ENCODE measurements around the gene RPS6KA1.
"Not testable (repeated sequence)": the region's sequence is repeated elsewhere in the genome, so short reads cannot be mapped to it uniquely, and the experiment has no call there.

The RPS6KA1 gene

DNA sequence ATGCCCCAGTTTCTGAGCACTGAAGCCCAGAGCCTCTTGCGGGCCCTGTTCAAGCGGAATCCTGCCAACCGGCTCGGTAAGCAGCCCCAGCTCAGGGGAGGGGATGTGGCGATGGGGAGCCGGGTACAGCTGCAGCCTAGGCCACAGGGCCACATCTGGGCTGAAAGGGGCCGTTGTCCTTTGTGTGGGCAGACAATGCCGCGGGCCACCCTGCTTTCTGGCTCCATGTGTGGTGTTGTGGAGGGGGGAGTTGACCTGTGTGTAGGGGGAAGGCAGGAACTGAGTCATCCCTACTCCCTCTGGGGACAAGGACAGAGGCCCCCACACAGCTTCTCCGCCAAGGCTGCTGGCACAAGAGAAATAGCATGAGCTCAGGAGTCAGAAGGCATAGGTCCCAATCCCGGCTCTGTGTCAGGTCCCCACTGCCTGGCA is 26.0 kb downstream of the RPS6KA1 start:
- no peak for DNase-seq (ENCODE audit: low read depth)

DNA sequence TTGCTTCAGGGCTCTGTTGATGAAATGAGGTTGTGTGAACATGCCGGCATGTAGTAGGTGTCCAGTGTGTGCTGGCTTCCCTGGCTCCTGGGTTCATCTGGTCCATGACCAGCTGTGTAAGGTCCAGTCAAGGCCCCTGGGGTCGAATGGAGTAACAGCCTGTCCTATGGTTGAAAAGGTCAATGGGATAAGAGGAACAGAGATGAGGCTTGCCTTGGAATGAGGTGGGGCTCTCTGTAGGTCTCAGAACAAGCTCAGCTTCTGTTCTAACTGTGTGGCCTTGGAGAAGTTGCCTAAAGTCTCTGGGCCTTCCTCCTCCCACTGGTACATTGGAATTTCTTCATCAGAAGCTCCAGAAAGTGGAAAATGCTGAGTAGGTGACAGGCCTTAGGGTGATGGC is 26.6 kb downstream of the RPS6KA1 start:
- no peak for DNase-seq (ENCODE audit: low read depth)

DNA sequence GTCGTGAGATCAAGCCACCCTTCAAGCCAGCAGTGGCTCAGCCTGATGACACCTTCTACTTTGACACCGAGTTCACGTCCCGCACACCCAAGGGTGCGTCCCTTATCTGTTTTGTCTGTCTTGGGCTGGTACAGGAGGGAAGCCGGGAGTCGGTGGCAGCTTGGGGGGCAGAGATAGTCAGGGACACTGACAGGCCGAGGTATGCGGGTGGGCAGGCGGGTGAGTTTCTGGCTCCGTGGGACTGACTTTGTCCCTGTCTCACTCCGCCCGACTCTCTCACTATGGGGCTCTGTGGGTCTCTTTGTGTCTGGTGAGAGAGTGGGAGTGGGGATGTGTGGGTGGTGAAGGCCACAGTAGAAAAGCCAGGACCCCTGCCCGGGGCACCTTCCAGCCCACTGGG is 27.4 kb downstream of the RPS6KA1 start:
- DNase-seq (ENCODE audit: low read depth), result no peak

DNA sequence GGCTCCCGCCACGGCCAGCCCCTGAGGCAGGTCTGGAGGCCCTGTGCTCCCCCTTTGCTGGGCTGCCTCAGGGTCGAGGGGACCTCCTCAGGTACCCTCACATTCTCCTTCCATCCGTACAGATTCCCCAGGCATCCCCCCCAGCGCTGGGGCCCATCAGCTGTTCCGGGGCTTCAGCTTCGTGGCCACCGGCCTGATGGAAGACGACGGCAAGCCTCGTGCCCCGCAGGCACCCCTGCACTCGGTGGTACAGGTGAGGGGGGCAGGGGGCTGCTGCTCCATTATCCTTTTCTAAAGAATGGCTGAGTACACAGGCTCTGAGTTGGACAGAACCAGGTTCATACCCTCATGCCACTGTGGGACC is 29.1 kb downstream of the RPS6KA1 start:
- DNase-seq (ENCODE audit: low read depth), result no peak

DNA sequence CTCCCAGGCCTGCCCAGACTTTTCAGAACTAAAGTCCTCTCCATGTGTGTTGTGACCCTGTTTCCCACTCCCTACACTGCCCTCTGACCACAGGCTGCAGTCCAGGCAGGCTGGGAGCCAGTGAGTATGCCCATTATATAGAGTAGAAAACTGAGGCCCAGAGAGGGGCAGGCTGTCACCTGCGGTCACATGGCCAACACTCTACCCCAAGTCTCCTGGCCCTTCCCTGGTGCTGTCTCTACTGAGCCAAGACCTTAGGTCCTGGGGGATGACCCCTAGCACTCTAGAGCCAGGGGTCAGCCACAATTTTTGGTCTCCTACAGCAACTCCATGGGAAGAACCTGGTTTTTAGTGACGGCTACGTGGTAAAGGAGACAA is 30.8 kb downstream of the RPS6KA1 start:
- no peak for DNase-seq (ENCODE audit: low read depth)

DNA sequence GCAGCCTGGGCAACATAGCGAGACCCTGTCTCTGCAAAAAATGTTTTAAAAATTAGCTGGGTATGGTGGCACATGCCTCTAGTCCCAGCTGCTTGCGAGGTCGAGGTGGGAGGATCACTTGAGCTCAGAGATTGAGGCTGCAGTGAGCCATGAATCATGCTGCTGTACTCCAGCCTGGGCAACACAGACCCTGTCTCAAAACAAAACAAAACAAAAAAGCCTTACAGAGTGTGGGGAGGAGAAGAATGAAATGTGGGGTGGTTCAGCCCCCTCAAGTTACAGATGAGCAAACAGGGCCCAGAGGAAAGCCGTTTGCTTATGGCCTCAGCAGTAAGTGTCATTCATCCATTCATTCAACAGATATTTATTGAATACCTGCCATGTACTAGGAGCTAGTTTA is 40.7 kb downstream of the RPS6KA1 start:
- DNase-seq (ENCODE audit: low read depth), result no peak

DNA sequence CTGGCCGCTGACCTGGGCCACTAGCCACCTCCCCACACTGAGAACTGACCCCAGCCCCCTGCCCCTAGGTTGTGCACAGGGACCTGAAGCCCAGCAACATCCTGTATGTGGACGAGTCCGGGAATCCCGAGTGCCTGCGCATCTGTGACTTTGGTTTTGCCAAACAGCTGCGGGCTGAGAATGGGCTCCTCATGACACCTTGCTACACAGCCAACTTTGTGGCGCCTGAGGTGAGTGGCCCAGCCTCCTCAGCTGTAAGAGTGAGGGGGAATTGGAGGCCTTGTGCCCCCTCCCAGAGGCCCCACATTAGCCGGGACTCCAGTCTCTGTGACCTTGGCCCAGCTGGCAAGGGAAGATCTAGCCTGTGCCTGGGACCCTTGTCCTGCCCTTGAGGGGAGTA is 41.8 kb downstream of the RPS6KA1 start:
- DNase-seq (ENCODE audit: low read depth), result no peak

DNA sequence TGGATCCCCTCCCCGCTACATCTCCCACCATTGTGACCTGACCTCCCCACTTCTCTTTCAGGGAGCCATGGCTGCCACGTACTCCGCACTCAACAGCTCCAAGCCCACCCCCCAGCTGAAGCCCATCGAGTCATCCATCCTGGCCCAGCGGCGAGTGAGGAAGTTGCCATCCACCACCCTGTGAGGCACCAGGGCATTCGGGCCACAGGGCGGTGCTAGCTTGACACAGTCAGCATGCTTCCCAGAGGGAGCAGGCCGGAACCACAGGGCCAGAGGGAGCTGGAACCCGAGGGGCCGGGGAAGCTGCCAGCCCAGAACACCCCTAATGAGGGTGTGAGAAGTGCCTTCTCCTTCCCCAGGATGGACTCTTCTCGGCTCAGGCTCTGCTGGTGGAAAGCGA is 44.5 kb downstream of the RPS6KA1 start:
- no peak for DNase-seq (ENCODE audit: low read depth)

DNA sequence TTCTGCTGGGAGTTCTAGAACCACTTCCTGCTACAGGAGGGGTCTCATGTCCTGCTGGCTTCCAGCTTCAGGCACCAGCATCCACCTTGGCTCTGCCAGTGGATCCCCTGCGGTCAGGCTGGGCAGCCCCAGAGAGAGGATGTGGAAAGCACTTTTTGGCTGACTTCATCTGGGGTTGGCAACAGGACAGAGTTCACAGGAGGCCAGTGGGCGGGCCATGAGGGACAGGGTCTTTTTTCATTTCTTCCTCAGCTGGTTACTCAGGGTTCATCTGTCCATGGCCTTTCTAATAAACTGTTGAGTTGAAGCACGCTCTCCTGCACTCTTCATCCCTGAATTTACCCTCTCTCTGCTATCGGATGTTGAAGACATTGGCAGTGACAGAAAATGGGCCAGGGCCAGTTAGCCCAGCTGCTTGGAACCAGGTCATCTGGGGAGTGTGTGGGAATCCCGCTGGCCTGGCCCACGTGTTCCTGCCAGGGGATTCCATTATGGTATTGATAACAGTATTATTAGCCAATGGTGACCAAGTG is 45.2 kb downstream of the RPS6KA1 start:
- no peak for DNase-seq (ENCODE audit: low read depth)

DNA sequence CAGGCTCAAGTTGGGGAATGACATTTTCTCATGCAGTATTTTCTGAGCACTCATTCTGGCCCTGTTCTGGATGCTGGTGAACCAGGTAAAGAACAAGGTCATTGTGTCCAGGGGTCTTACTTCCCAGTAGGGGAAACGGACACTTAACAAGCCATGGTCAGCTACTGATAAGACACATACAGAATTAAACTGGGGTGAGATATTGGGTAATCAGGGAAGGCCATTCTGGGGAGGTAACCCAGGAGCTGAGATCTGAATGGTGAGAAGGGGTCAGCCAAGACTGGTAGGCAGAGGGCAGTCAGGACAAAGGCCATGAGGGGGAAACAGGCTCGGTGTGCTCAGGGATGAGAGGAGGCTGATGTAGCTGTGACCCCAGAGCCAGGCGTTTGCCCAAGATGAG is 45.8 kb downstream of the RPS6KA1 start:
- no peak for DNase-seq (ENCODE audit: low read depth)

DNA sequence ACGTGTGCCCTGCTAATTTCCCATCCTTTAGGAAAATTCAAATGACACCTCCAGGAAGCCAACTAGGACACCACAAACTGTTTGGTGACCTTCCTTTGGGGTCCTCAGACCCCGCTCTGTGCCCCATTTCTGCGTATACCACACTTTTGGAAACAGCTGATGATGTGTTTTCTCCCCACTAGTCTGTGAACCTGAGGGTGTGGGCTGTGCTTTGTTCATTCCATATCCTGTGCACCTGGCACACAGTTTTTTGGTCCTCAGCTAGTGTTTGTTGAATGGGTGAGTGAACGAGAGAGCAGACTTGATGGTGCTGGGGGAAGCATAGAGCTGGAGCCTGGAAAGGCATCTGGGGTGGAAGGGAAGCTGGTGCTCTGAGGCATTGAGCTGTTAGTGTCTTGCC is 48.6 kb downstream of the RPS6KA1 start:
- DNase-seq (ENCODE audit: low read depth), result no peak

DNA sequence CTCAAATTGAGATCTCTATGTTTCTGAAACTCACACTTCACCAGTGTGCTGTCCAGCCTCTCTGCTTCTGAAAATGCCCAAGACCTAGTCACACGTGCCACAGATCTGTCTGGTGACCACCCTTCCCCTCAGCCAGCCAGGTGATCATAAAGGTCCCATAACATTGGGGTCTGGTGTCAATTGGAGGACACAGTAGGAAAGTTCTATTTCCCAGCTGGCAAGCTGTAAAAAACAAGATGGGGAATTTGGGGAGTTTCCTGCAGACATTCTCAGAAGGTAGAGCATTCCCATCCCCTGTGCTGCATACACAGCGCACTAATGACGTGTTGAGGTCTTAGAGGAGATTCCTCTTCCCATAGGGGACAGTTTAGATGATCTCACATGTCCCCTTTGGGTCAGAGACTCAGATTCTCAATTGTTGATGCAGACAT is 50.1 kb downstream of the RPS6KA1 start:
- DNase-seq (ENCODE audit: low read depth), result no peak

DNA sequence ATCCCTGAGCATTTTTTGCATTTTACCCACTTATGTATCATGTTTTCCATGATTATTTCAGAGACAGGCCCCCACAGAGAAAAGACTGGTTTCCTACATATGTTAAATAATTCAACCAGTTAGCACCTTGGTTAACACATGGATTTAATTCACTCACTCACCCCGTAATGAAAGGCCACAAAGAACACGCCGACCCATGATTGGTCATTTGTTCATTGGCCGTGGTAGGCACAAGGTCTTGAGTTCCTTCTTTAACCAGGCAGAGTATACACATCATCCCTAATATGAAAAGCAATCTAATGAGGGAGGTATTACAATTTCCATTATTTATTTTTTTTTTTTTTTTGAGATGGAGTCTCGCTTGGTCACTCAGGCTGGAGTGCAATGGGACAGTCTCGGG is 50.6 kb downstream of the RPS6KA1 start:
- DNase-seq (ENCODE audit: low read depth), result no peak

DNA sequence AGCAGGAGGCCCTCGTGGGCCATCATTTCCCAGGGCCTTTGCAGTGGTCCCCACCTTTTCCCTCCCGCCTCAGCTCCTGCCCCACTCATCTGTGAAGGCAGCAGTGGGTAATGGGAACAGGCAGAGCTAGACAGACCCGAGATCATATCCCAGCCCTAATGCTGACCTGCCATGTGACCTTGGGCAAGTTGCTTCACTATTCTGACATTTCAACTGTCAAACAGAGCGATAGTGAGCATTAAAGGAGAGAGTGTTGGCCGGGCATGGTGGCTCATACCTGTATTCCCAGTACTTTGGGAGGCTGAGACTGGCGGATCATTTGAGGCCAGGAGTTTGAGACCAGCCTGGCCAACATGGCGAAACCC is 51.7 kb downstream of the RPS6KA1 start:
- DNase-seq (ENCODE audit: low read depth), result no peak

DNA sequence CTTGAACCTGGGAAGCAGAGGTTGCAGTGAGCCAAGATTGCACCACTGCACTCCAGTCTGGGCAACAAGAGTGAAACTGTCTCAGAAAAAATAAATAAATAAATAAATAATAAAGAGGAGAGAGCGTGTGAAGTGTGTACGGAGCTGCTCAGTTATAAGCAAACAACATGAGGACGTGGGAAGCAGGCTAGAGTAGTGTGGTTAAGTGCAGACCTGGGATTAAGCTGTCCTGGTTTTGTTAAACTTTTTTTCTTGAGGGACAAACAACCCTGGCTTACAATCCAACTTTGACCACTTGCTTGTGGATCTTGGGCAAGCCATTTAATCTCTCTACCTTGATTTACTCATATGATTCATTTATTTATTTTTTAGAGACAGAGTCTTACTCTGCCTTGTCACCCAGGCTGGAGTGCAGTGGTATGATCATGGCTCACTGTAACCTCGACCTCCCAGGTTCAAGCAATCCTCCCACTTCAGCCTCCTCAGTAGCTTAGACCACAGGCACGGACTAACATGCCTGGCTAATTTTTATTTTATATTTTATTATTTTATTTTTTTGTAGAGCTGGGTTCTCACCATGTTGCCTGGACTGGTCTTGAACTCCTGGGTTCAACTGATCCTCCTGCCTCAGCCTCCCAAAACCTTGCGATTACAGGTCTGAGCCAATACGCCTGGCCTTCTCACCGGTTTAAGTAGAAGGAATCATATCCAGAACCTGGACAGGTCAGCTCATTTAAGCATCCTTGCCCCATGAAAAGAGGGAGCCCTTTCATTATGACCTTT is 52.7 kb downstream of the RPS6KA1 start:
- no peak for DNase-seq (ENCODE audit: low read depth)

DNA sequence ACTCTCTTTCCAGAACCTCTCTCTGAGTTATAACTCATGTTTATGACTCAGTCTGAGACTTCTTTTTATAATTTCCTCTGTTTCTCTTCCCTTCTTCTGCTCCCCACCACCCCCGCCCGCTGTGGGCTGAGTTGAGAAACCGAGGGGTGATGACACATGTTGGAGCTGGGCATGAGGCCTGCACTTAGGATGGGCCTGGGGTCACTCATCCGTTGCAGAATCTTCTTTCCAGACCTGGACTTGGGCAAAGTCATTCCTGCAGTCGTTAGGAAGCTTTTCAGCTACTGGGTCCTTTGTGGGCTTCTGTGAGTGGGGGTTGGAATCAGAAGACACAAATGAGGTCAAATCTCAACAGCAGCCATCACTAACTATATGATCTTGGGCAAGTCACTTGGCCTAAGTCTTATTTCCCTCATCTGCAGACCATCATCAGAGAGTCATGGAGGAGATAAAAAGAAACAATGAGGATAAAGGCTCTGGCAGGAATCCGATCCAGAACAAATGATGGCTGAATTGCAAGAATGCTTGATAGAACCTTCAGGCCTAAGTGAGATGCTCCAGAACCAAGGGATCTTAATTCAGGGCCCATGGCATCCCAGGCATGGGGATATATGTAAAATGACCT is 53.4 kb downstream of the RPS6KA1 start:
- no peak for DNase-seq (ENCODE audit: low read depth)

DNA sequence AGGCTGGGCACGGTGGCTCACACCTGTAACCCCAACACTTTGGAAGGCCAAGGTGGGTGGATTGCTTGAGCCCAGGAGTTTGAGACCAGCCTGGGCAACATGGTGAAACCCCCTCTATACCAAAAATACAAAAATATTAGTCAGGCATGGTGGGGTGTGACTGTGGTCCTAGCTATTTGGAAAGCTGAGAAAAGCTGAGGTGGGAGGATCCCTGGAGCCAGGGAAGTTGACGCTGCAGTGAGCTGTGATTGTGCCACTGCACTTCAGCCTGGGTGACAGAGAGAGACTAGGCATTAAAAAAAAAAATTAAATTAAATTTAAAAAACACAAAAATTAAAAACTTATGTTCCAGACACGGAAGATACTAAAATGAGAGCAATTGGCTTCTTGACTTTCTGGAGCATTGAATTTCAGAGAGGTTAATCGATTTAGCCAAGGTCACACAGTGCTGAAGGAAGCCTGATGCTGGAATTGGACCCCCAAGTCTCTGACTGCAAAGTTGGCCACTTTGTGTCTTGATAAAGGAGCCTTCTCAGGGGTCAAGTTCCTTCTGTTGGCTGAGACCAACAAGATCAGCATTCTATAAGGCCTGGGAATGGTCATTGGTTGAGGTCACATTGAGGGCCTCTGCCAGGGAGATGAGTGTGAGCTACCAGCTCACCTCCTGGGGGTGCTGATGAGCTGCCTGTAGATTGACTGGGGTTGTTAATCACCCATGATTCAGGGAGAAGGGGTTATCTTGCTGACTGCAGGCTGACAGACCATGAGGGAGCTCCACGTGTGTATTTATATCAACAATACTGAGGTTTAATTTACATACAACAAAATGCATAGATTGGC is 54.3 kb downstream of the RPS6KA1 start:
- DNase-seq (ENCODE audit: low read depth), result no peak

DNA sequence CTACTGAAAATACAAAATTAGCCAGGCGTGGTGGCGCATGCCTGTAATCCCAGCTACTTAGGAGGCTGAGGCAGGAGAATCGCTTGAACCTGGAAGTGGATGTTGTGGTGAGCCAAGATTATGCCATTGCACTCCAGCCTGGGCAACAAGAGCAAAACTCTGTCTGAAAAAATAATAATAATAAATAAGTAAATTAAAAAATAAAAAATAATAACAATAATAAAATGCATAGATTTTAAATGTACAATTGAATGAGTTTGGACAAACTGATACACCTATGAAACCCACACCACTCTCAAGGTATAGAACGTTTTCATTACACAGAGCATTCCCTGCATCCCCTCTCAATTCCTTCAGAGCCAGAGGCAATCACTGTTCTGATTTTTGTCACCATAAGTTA is 55.0 kb downstream of the RPS6KA1 start:
- not testable (repeated sequence) for DNase-seq (ENCODE audit: low read depth)

DNA sequence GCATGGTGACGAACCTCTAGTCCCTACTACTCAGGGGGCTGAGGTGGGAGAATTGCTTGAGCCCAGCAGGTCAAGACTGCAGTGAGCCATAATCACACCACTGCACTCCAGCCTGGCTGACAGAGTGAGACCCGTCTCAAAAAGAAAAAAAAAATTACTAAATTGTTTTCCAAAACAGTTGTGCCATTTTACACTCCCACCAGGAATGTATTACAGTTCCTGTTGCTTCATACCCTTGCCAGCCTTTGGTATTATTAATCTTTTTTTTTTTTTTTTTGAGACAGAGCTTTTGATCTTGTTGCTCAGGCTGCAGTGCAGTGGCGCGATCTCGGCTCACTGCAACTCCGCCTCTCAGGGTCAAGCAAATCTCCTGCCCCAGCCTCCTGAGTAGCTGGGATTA is 55.9 kb downstream of the RPS6KA1 start:
- no peak for DNase-seq (ENCODE audit: low read depth)

DNA sequence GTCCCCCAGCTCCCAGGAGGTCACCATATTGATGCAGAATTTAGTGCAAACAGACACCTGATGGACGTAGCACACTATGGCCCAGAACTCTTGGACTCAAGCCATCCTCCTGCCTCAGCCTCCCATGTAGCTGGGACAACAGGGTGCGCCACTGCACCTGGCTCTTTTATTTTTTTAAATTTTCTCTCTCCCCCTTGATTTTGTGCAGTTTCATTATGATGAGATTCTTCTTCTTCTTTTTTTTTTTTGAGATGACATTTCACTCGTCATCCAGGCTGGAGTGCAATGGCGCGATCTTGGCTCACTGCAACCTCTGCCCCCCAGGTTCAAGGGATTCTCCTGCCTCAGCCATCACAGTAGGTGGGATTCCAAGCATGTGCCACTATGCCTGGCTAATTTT is 63.8 kb downstream of the RPS6KA1 start:
- DNase-seq (ENCODE audit: low read depth), result no peak

DNA sequence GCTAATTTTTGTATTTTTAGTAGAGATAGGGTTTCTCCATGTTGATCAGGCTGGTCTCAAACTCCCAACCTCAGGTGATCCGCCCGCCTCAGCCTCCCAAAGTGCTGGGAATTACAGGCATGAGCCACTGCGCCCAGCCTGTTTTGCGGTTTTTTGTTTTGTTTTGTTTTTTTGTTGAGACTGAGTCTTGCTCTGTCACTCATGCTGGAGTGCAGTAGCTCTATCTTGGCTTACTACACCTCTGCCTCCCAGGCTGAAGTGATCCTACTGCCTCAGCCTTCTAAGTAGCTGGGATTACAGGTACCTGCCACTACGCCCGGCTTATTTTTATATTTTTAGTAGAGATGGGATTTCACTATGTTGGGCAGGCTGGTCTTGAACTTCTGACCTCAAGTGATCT is 65.0 kb downstream of the RPS6KA1 start:
- not testable (repeated sequence) for DNase-seq (ENCODE audit: low read depth)

DNA sequence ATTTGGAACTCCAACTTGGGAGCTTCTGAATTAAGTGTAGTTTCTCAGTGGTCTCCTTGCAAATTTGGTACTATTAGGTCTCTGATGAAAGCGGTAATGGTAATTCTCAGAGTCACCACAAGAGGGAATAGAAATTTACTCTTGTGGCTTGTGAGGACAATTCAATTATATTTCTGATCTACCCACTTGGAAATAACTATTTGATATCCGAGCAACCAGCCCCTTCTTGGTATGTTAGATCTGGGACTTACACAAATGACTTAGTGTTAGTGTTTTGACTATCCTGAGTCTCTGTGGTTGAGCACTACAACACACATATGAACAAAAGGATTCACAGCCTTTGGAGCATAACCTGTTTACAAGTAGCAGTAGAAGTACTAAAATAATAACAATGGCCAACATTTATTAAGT is 68.1 kb downstream of the RPS6KA1 start:
- DNase-seq (ENCODE audit: low read depth), result no peak

DNA sequence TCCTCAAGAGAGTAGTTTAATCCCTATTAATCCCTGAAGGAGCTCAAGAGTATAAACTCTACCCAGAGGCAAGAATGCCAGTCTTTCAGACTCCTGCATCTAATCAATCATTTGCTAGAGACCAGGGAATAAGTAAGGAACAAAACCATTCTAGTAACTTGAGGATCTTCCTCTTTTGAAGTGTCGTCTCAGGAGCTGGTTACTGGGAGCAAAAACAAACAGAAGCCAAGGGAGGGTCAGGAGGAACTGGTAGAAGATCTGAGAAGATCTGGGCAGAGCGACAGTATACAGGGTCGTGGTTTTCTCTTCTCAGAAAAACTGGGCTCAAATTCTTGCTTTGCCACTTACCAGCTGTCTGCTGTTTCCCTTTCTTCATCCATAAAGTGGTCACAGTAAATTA is 69.3 kb downstream of the RPS6KA1 start:
- no peak for DNase-seq (ENCODE audit: low read depth)

All from activated T-helper 1 cell treated with Interleukin-2 at 50 U/mL for 16 hours (primary cell).